Daoy (cell line): Measurements from ENCODE around the gene SULT4A1. TPM values are rescaled to one million over a fixed set of nuclear protein-coding genes. Genes with fewer than 3 reads are reported as not detected.
A peak's percentile ranks its signal among the peaks of the same experiment; 100 is the strongest.

Experiments
- DNase-seq: peaks from one replicate; pipeline ENCODE4 v3.0.0-alpha.2; 2015; ENCODE audit warnings: low read depth
- total RNA-seq: library from RNA; depleted of rRNA; stranded (reverse); fragments of >200 nt; shearing (Covaris generic); gene quantifications from 2 replicates; pipeline ENCODE4 v1.2.3, GENCODE V29; 2014; rRNA removed

SULT4A1 gene
- total RNA-seq, 1 experiment from 2014 or later = 2.2 TPM

GRCh38 chr22:43812149-43812842, 50.0 kb downstream of the SULT4A1 start, which contains the start of gene EFCAB6:
Gene EFCAB6, minus strand, starts transcription at chr22:43812305. Its CDS starts 29,987 bp downstream, at chr22:43782318.
- DNase-seq = peak; percentile 94

GRCh38 chr22:43811777-43812148, 50.5 kb downstream of the SULT4A1 start:
- peak; percentile 34 for DNase-seq

- DNase-seq = no peak
Observed at GRCh38 chr22:43802897-43803495, 59.3 kb downstream of the SULT4A1 start.

GRCh38 chr22:43800970-43801369, 61.3 kb downstream of the SULT4A1 start:
- no peak for DNase-seq

GRCh38 chr22:43798492-43798891, 63.8 kb downstream of the SULT4A1 start:
- no peak for DNase-seq

- DNase-seq = no peak
Observed at GRCh38 chr22:43796567-43796966, 65.7 kb downstream of the SULT4A1 start.

- DNase-seq = no peak
Observed at GRCh38 chr22:43795320-43795719, 67.0 kb downstream of the SULT4A1 start.

- no peak for DNase-seq
Observed at GRCh38 chr22:43792905-43793304, 69.4 kb downstream of the SULT4A1 start.

GRCh38 chr22:43789452-43789851, 72.9 kb downstream of the SULT4A1 start:
- peak; percentile 95 for DNase-seq

GRCh38 chr22:43783777-43784176, 78.5 kb downstream of the SULT4A1 start:
- no peak for DNase-seq

- DNase-seq = no peak
Observed at GRCh38 chr22:43782448-43782847, 79.9 kb downstream of the SULT4A1 start.

GRCh38 chr22:43777286-43777685, 85.0 kb downstream of the SULT4A1 start:
- DNase-seq = peak; percentile 83

- peak; percentile 78 for DNase-seq
Observed at GRCh38 chr22:43776081-43776670, 86.1 kb downstream of the SULT4A1 start.

Other genes starting within 250 kb of the SULT4A1 start
- gene EFCAB6, start 50.2 kb downstream of the SULT4A1 start, total RNA-seq = 2.6 and 3.1 TPM in 2 replicates
- gene PNPLA5, start 29.5 kb upstream of the SULT4A1 start, total RNA-seq = not detected in 2 replicates
- 1.4 and 4.2 TPM in 2 replicates for gene PNPLA3, start 61.3 kb upstream of the SULT4A1 start, total RNA-seq
- gene SAMM50, start 92.9 kb upstream of the SULT4A1 start, total RNA-seq = 45.1 and 56.7 TPM in 2 replicates
- 29.7 and 63.5 TPM in 2 replicates for gene PARVB, start 161.8 kb upstream of the SULT4A1 start, total RNA-seq